Activated CD4-positive, CD25-positive, alpha-beta regulatory T cell treated with anti-CD3 and anti-CD28 coated beads, Interleukin-2, amount 50 U/mL, for 24 hours (primary cell): ENCODE data around the gene NMNAT2.
"Not testable (repeated sequence)": the region's sequence is repeated elsewhere in the genome, so short reads cannot be mapped to it uniquely, and the experiment has no call there.

Experiments used
- ATAC-seq, 2 donors: fragments of 150-1000 bp; cut with Tn5 transposase; one replicate each; pipeline ENCODE4 v1.10.0; 2021; ENCODE audit warnings: mild to moderate bottlenecking in 1 of 2, moderate library complexity in 1 of 2

The NMNAT2 gene

DNA sequence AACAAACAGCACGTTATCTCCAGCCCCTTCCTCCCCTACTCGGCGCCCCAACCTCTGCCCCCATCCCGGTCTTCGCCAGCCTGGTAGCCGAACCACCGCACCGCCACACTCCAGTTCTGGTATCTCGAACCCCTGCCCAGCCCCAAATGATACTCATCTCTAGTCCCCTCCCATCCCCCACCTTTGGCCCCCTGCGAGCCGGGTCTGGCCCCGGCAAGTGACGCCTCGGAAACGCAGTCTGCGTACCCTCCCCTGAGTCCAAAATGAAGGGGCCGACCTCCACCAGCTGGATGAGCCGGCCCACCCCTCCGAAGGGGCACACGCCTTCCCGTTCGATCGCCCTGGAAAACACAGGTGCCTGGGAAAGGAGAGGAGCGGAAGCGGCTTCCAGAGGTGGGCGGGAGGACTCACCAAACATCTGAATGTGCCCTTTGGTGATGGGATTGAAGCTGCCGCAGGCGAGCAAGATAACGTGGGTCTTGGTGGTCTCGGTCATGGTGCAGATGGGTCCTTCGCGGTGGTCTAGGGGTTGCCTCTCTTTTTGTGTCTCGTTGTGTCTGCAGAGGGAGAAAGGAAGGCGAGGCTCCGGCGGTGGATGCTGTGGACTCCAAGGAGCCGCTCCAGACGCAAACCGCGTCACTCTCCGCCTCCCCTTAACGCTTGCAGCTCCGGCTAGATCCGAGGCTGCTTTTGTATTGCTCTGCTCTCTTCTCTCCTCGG lies at the start of gene NMNAT2:
NMNAT2 (minus strand) TSS at position 609 of the 720 bp plus-strand sequence; CDS start at position 496, 113 bp downstream.
- ATAC-seq, result no peak

DNA sequence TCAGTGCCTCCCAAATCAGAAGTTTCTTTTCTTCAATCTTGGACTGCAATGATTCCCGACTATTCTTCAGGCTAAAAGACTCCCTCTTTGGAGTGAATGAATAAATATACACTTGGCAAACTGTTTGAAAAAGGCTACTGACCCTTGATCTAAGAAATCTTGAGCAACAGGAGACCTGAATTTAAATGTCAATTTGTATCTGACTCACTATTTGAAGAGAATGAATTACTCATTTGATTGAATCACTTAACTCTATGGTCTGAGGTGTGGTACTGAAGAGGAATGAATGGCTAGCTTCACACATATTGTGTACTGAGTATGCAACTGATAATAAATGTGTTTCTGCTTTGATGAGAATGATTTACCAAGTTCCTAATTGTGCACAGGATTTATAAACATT lies 49.5 kb upstream of the NMNAT2 start:
- no peak for ATAC-seq

DNA sequence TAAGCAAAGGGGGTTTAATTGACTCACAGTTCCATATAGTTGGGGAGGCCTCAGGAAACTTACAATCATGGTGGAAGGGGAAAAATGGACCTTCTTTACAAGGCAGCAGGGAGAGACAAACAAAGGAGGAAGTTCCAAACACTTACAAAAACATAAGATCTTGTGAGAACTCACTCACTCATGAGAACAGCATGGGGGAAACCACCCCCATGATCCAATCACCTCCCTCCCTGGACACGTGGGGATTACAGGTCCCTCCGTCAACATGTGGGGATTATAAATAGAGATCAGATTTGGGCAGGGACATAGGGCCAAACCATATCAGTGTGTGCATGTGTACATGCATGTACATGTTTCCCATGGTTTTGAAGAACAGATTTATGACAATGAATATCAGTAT lies 48.6 kb upstream of the NMNAT2 start:
- ATAC-seq, result no peak

DNA sequence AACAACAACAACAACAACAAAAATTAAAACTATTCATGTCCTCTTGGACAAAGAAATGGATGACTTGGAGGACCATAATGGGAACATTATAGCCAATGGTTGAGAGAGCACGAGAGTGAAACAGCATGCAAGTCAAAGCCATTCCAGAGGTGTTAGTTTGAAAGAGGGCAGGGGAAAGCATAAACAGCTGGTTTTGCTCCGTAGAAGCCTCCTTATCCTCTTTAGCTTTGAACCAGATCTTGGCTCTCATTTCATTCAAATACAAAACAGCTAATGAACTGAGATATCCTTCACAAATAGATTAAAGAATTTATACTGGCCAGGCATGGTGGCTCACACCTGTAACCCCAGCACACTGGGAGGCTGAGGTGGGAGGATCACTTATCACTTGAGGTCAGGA lies 45.4 kb upstream of the NMNAT2 start:
- ATAC-seq, result no peak

DNA sequence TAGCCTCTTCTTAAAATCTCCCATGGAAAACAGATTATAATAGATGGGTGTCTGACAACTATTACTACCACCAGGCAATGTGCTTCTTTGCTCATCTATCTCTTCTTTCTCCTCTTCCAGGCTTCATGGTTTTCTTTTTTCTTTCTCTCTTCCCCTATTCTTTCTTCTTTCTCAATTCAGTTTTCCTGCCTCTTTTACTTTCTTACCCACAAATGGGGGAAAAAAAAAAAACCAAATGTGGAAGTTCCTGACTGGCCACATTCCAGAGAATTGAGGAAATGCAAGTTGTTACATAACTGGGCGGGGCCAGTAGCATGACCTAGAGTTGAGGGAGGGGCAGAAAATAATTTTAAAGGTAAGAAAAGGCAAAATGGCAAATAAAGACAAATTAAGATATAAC lies 43.2 kb upstream of the NMNAT2 start:
- ATAC-seq, result no peak

DNA sequence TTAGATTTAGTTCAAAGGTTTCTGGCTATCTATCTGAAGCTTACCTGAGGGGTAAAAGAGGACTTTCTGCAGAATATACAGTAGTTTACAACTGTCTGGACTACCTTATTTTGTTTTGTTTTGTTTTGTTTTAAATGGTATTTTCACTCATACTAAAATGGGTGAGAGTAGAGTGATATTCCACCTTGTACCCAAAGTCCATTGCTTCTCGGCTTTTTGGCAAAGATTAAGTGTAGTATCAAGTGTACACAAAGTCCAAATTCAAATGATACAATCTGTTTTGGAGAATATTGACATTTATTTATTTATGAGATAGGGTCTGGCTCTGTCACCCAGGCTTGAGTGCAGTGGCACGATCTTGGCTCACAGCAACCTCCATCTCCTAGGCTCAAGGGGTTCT lies 42.4 kb upstream of the NMNAT2 start:
- ATAC-seq, result no peak

DNA sequence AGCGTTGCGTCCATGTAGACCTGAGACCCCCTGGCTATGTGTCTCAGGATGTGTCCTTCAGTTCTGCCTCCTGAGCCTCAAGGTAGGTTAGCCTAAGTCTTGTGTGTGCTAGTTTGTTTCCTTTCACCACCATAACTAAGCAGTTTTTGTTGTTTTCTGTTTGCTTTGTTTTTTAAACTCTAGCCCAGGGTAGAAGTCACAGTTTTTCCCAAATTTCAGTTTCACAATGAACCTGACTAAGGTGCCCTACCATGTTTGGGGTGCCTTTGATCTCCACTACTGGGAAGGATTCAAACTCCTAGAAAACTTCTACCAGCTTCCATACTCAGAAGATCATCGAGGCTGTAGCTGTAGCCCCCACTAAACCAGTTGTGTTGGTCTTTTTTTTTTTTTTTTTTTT lies 39.3 kb upstream of the NMNAT2 start:
- no peak for ATAC-seq

DNA sequence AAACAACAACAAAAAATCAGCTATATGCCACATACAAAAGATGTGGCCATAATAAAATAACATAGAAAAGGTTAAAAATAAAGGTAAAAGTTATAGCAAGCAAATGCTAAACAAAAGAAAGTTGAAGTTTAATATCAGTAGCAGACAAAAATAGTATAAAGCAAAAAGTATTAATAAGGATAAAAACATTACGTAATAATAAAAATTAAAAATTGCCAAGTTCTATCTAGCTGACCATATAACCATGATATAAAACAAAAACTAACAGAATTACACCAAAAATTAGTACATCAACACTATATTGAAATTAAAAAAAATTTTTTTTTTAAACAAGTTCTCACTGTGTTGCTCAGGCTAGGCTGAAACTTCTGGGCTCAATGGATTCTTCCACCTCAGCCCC lies 38.6 kb upstream of the NMNAT2 start:
- ATAC-seq, result no peak

DNA sequence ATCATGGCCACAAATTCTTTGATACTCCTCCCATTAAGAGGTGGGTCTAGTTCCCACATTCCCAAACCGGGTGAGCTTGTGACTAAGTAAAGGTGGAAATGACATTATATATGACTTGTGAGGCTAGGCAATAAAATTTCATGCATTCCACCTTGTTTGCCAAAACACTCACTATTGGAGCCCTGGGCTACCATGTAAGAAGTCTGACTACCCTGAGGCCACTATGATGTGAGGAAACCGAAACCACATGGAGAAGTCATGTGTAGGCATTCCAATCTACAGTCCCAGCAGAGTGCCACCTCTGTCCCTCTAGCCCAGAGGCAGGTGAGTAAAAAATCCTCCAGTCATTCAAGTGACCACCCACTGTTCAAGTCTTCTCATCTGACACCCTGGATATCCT lies 36.2 kb upstream of the NMNAT2 start:
- no peak for ATAC-seq

DNA sequence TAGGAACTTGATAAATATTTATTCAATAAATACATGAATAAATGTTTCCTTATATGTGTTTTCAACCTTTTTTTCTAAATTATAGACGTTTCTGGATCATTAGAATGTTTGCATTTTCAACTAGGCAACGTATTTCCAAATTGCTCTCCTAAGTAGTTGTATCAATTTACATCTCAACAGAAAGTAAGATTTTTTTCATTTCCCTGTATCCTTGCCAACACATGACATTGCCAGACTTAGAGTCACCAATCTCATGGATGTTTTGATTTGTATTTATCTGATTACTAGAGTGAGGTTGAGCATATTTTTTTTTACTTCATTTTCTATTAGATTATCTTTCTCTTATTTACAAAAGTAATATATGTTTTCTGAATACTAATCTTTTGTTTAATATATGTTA lies 31.9 kb upstream of the NMNAT2 start:
- ATAC-seq, result no peak

DNA sequence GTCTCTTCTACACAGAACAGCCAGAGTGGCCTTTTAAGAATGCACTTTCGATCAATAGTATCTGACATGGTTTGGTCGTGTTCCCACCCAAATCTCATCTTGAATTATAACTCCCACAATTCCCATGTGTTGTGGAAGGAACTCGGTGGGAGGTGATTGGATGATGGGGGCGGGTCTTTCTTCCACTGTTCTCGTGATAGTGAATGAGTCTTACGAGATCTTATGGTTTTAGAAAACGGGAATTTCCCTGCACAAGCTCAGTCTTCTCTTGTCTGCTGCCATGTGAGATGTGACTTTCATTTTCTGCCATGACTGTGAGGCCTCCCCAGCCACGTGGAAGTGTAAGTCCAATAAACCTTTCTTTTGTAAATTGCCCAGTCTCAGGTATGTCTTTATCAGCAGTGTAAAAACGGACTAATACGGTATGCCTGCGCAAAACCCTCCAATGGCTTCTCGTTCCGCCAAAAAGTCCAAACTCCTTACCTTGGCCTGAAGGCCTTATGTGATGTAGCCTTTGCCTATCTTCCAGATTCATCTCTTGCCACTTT lies 31.1 kb upstream of the NMNAT2 start:
- ATAC-seq, result no peak

DNA sequence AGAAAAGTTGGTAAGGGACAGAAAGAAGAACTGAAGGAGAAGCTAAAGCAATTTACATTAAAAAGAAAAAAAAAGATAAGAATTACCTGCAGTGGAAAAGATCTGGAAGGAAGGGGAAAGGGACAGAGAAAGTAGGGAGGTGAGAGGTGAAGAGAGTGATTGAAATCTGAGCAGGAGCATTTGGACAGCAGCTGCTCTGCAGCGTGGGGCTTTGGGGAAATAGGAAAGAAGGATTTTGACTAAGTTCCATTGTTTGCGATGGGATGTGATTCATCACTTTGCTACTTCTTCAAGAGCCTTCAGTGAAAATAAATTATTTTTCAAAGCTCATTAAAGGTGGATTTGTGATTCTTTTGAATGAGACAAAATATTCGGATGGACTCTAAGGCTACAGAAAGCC lies 26.1 kb upstream of the NMNAT2 start:
- no peak for ATAC-seq

DNA sequence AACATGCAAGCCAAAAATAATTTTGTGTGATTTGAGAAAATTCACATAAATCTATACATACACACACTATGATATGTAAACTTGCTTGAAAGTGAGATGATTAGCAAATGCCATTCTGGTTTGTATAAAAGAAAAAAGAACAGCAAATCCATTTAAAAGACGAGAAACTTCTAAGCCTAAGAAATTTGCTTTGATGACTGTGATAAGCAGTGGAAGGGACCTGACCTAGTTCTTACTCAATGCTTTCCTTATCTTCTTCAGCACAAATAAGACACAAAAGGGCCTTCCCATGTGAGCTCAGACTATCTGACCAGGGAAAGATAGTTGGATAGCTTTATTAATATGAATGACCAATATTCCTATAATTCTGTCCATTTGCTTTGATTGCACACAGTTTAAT lies 25.3 kb upstream of the NMNAT2 start:
- no peak for ATAC-seq

DNA sequence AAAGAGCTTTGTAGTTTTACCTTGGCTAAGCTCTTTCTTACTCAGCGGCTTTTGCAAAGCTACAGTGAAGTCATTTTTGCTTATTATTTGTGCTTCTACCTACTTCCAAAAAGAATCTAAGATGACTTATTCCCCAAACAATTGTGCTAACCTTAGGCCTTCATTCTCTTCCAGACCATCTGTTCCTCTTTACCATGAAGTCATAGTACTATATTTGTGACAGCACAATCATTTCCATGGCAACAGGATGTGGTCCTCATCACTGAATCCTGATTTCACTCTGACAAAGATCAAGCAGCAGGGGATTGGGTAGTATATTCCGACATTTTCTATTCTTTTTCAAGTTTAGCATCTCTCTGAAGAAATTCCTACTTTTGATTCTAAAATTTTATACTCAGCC lies 24.8 kb upstream of the NMNAT2 start:
- ATAC-seq, result no peak

DNA sequence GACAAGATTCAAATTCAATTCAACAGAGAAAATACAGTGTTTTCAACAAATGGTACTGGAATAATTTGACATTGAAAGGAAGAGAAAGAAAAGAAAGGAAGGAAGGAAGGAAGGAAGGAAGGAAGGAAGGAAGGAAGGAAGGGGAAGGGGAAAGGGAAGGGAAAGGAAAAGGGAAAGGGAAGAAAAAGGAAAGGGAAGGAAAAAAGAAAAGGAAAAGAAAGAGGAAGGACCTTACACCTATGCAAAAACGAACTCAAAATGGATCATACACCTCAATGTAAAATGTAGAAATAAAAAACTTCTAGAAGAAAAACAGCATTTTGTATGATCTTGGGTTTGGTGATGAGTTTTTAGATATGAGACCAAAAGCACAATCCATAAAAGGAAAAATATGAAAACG lies 19.9 kb upstream of the NMNAT2 start:
- ATAC-seq, result no peak

DNA sequence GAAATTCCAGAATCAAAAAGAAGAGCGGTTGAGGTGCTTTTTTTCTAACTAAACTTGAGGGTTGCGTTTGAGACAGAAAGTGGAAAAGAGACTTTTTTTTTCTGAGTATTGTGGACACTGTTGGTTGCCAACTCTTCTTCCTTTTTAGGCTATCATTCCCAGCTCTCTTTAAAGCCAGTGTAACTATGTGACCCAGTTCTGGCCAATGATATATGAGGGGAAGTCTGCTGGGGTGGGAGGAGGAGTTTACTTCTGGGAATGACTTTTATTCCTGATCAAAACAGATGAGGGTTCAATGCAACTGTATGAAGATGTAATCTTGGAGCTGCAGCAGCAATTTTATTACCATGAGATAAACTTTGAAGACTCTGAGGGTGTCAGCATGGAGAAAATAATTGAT lies 17.3 kb upstream of the NMNAT2 start:
- ATAC-seq, result no peak

DNA sequence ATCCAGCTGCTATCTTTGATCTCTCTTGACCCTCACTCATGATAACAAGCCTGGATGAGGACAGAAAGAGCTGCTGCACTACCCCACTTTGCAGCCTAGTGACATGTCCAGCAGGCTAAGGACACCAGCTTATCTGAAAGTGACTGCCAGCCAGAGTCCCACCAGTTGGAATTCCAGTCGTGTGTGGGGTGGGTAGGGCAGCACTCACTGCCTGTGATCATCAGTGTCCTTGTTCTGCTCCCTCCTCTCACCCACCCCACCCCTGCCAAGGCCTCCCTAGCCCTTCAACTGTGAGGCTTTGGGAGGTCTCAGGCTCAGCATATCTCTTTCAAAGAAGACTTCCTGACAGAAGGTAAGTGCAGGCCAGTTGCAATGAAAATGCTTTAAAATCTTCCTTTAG lies 15.5 kb upstream of the NMNAT2 start:
- ATAC-seq, result no peak

DNA sequence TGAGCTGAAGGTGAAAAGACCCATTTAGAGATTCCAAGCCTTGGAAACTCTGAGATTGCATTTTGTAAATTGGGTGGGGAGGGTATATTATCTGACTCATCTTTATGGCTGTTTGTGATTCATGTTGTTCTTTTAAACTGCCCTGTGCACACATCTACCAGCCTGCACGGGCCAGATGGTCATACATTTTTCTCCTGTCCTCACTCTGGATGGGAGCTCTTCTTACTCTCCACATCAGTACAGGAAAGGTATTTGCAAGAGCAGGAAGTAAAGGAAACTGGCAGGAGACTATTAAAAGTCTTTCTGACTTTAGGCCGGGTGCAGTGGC lies 14.3 kb upstream of the NMNAT2 start:
- no peak for ATAC-seq

DNA sequence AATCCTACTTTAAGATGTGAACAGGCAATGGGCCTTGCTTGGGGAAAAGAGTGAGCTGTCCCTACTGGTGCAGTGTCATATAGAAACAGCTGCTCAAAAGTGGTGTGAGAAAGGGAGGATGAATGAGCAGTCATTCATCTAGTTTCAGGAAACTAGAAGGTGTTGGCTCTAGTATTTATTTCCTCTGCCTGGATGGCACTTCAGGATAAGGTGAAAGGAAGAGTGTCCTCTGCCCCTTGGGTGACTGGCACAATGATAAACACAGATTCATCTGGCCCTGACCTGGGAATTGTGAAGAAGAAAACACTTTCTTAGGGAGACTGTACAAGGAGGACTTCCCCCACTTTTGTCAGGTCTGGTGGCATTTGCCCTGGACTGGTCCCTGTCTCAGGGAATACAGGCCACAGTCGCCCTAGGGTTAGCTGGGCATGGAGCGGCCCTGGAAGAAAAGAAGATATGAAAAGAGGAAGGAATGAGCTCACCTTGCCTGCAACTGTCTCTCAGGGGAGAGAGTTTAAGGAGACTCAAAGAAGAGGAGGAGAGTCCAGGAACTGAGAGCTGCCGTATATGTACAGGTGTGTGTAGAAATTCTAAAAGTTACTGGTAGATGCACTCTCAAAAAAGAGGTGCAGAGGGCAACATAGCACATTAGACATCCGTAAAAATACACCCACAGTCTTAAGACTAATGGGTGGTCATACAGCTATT lies 13.8 kb upstream of the NMNAT2 start:
- no peak for ATAC-seq

DNA sequence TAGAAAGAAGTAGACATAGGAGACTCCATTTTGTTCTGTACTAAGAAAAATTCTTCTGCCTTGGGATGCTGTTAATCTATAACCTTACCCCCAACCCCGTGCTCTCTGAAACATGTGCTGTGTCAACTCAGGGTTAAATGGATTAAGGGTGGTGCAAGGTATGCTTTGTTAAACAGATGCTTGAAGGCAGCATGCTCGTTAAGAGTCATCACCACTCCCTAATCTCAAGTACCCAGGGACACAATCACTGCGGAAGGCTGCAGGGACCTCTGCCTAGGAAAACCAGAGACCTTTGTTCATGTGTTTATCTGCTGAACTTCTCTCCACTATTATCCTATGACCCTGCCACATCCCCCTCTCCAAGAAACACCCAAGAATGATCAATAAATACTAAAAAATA lies 9.4 kb upstream of the NMNAT2 start:
- not testable (repeated sequence) for ATAC-seq

DNA sequence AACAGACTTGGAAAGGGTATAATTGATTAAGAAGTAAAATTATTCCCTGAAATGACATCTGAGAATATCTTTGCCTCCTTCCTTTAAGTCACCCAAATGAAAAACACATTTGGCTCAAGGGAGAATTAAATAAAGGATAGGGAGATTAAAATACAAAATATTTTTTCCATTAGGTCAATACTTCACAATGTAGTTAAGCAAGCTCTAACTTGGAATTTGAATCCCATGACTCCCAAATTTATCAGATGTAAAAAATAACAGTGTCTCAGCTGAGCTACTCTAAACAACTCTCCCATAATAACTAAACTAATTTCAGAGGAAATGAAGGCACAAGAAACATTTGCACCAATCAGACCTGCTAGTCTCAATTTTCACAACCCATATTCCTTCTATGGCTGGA lies 6.5 kb upstream of the NMNAT2 start:
- ATAC-seq, result no peak

DNA sequence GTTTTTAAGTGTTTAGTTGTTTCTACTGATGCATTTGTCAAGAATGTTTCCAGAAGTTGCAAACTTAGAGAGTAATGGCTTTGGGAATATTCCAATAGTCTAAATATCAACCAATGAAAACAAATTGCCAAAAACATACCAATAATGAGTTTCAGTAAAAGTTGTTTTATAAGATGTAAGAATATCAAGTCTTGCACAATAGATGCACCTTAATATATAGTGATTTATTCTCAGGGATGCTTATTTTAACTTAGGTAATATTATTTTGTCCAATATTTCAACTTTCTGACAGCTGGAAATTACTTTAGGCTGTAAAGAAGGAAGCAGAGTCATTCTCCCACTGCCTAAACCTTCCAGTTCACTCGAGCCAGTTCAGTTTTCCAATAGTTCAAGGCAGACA lies 5.4 kb upstream of the NMNAT2 start:
- no peak for ATAC-seq

DNA sequence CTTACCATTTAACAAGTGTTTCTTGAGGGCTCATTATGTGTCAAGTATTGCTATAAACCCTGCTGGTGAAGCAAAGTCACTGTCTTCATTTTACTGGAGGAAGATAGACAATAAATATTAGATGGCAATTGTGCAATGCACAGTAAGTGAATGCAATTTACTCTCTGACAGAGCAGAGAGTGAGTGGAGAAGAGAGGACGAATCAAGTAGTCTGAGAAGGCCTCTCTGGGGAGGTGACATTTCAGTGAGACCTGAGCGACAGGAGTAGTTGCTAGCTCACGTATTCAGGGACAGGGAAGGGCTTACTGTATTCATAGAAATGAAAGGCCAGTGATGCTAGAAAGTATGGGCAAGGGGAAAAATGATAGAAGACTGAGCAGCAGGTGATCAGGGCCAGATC lies 1.2 kb upstream of the NMNAT2 start:
- ATAC-seq, result no peak

DNA sequence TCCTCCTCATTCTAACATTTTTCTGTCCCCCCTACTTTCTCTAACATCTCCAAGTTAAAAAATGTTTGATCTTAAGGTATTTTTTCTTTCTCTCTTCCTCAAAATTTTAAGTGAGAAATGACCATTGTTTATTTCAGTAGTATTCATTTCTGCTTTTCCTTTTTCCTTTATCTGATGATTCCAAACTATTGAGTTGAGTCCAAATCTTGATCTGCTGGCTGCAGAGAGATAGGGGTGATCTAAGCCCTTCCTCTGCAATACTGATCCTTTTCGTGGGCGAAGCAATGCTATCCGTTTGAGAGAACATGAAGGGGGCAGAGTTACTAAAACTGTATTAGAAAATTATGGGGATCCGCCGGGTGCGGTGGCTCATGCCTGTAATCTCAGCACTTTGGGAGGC lies 516 bp upstream of the NMNAT2 start:
- ATAC-seq, result no peak
